Adrenal gland (tissue), 5 donors: Measurements from ENCODE around the gene ALDH16A1.

ENCODE experiments used
- POLR2A ChIP-seq, 2 donors: fragments of 450-650 bp; IDR thresholded peaks; one replicate each; pipeline ENCODE4 v1.6.1; 2017; ENCODE audit warnings: antibody characterized with exemption in 2 of 2, mild to moderate bottlenecking in 2 of 2, moderate library complexity in 1 of 2
- TF ChIP-seq, protein P1 (sequence below), 6 experiments: fragments of 450-650 bp in 4 of 6; fragments of 200-600 bp in 2 of 6; sonication (generic) in 1 of 6; IDR thresholded peaks; 1 replicate in 5 of 6; 2 replicates in 1 of 6; pipeline versions ENCODE4 v1.5.1 to v1.8.0; 2016 to 2021; ENCODE audit warnings: antibody characterized with exemption in 6 of 6, mild to moderate bottlenecking in 2 of 6, moderate library complexity in 1 of 6
- donor health status: DM: no; HTN: no; CAD: no.

DNA sequence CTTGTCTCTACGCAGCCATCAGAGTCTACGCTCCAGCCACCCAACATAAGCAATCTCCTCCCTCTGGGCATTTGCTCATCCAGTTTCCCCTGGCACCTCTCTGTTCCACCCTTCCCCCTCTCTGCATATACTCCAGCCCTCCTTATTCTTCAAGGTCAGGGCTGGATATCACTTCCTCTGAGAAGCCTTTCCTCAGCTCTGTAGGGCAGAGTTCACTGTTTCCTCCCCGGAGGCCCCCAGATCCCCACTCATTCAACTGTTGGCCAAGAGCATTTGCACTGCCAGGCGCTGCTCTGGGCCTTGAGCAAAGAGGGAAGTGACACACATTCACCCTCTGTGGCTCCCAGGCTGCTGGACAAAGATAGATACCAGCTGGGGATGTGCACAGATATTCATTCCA lies 62.7 kb downstream of the ALDH16A1 start:
- TF ChIP-seq, protein P1, sequence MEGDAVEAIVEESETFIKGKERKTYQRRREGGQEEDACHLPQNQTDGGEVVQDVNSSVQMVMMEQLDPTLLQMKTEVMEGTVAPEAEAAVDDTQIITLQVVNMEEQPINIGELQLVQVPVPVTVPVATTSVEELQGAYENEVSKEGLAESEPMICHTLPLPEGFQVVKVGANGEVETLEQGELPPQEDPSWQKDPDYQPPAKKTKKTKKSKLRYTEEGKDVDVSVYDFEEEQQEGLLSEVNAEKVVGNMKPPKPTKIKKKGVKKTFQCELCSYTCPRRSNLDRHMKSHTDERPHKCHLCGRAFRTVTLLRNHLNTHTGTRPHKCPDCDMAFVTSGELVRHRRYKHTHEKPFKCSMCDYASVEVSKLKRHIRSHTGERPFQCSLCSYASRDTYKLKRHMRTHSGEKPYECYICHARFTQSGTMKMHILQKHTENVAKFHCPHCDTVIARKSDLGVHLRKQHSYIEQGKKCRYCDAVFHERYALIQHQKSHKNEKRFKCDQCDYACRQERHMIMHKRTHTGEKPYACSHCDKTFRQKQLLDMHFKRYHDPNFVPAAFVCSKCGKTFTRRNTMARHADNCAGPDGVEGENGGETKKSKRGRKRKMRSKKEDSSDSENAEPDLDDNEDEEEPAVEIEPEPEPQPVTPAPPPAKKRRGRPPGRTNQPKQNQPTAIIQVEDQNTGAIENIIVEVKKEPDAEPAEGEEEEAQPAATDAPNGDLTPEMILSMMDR (IDR thresholded peaks at IDR 0.05) = no peak
- no peak for TF ChIP-seq POLR2A (IDR thresholded peaks at IDR 0.05)
